ENCODE data around the gene TPO.
"Not testable (repeated sequence)": the region's sequence is repeated elsewhere in the genome, so short reads cannot be mapped to it uniquely, and the experiment has no call there.

The TPO gene

GRCh38 chr2:1505031-1505441 is 91.8 kb downstream of the TPO start:
- no peak for DNase-seq

GRCh38 chr2:1509271-1510065 is 96.2 kb downstream of the TPO start:
- no peak for DNase-seq

- DNase-seq = no peak
These were observed 96.9 kb downstream of the TPO start for GRCh38 chr2:1510176-1510575.

- DNase-seq = no peak
These were observed 98.2 kb downstream of the TPO start for GRCh38 chr2:1511455-1511854.

GRCh38 chr2:1512321-1513289 is 99.3 kb downstream of the TPO start:
- DNase-seq = no peak

DNA sequence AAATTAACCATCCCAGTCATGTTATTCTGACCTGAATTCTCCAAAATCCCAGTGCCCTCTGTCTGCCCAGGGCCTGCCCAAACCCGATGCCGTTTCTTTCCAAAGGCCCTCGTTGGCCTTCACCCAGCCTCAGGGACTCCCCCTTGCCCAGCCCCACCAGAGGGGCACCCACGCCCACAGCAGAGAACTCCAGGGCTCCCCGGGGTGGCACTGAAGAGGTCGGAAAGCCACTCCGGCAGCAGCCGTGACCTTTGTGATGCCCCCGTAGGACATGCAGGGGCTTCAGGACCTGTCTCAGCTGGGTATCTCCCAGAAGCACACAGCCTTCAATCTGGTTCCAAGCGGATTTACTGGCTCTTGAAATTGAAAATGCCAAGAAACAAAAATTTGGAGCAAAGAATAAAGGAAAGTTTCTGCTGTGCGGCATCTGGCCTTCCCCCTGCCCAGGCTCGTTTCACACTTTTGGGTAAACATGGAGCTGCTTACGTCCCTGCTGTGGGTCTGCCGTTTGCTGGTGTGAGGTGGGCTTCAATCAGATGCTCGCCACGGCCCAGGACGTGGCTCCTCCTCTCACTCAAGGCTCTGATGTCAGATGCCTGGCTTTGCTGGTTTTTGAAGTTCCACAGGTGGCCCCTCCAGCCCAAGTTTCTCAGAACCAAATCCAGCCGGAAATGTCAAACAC is 101.3 kb downstream of the TPO start:
- DNase-seq = no peak

- no peak for DNase-seq
These were observed 101.8 kb downstream of the TPO start for GRCh38 chr2:1515073-1515430.

GRCh38 chr2:1515986-1516797 is 102.9 kb downstream of the TPO start:
- DNase-seq = no peak

DNA sequence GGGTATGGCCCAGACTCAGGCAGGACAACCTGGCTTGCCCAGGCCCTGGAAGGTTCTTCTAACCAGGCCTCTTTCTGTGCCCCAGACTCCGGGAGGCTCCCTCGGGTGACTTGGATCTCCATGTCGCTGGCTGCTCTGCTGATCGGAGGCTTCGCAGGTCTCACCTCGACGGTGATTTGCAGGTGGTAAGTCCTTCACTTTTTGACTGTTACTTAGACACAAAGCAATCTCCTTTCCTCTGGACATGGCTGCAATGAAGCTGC is 103.5 kb downstream of the TPO start:
- no peak for DNase-seq

- DNase-seq = not testable (repeated sequence)
These were observed 104.0 kb downstream of the TPO start for GRCh38 chr2:1517291-1517690.

DNA sequence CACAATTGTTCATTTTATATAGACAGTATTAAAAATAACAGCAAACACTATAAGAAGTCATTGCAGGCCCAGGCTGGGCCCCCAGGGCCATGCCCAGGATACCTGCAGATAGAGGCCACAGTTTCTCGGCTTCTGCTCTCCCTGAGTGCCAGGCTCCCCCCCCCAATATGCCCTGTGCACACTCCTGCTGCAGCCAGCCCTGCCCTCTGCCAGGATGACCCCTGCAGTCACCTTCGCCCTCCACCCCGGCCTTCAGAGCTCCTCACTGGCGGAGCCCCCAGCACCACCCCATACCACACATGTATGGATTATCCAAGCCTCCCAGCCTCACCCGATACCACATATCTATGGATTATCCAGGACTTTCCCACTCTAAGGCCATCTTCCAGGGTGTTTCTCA is 104.5 kb downstream of the TPO start:
- DNase-seq = no peak

DNA sequence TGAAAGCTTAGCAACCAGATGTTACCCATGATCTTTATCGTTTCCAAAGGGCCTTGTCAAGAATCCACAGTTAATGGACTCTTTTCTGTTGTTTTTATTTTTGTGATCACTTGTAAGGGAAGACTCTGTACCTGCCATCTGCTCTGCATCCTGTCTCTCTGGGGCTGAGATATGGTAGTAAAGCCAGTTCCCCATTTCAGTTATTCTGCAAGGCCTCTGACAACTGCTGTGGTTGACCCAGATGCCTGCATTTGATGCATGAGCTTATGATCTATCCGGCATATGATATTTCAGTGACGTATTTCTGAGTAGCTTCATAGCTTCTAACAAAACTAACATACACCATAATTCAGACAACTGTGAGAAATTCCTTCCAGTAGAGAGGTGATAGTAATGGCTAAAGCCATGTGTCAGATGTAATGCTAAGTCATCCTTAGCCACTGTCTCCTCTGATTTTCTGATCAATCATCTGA is 105.1 kb downstream of the TPO start:
- DNase-seq = no peak

DNA sequence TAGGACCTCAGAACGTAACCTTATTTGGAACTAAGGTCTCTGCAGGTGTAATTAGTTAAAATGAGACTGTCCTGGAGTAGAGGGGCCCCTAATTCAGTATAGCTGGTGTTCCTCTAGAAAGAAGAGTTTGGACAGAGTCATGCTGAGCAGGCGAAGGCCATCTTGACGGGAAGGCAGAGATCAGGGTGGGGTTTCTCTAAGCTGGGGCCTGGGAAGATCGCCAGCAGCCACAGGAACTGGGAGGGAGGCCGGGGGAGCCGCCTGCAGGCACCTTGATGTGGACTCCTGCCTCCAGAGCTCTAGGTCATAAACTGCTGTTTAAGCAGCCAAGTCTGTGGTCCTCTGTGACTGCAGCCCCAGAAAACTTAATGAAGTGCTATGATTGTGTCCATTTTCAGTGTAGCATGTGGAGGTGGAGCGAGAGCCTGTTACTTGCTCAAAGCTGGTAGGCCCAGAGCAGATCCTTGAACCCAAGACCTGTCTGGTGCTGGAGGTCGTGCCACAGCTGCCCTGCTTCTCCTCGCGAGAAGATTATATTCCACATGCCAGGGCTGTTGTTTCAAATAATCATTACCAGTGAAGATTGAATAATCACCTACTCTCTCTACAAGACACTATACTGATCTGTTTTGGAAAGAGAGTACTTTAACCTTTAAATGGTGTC is 105.7 kb downstream of the TPO start:
- DNase-seq = no peak

DNA sequence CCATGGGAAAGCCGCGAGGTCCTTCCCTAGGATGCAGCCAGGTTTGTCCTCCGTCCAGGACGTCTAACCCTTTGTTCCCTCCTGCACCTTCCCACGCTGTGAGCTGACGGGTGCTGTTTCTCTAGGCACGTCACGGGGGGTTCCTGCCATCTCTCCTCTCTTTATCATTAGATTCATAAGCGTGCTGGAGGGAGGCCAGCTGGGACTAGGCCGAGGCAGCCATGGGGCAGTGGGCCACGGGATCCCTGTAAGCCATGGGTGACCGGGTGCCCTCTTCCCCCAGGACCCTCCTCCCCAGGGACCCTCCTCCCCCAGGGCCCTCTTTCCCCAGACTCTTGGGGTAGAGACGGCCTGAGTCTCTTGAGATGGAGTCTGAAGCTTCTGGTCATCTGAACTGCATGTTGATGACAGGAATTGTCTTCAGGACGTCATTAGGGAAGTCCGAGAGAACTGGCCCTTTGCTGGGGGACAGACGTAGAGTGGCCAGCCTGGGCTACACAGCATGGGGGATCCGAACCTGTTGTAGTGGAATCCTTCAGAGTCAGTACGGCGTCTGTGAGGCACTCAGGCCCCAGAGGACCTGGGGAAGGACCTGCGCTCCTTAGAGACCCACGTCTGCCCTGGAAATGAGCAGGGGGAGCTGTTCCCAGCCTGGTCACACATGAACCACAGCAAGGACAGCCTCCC is 108.1 kb downstream of the TPO start:
- no peak for DNase-seq

DNA sequence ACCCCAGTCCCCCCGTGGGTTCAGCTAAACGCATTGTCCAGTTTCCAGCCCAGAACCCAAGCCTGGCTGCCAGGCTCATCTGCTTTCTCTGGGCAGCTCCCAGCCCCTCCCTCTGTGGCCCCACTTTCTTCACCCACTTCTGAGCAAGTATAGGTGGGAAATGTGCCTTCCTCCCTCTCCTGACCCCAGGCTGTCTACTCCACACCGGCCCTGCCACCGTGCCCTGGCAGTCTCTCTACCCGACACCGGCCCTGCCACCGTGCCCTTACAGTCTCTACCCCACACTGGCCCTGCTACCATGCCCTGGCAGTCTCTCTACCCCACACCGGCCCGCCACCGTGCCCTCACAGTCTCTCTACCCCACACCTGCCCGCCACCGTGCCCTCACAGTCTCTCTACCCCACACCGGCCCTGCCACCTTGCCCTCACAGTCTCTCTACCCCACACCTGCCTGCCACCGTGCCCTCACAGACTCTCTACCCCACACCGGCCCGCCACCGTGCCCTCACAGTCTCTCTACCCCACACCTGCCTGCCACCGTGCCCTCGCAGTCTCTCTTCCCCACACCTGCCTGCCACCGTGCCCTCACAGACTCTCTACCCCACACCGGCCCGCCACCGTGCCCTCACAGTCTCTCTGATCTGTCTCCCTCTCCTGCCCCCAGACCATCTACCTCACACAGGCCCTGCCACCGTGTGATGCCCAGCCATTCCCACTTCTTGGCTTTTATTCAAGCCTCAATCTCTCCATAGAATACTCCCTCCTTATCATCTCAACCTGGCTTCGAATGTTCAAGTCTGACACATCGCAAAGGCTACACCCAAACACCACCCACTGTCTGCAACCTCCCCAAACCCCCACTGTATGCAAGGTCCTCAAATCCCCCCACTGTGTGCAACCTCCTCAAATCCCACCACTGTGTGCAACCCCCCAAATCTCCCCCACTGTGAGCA is 108.9 kb downstream of the TPO start:
- no peak for DNase-seq

- no peak for DNase-seq
These were observed 114.1 kb downstream of the TPO start for GRCh38 chr2:1527153-1527992.

- no peak for DNase-seq
These were observed 115.2 kb downstream of the TPO start for GRCh38 chr2:1528273-1529064.

- DNase-seq = no peak
These were observed 125.4 kb downstream of the TPO start for GRCh38 chr2:1538663-1539062.
